HG03521 (cell line): ENCODE results near the gene PSMB2.

Source experiments
- ATAC-seq: cut with Tn5 transposase; IDR thresholded peaks from one replicate; pipeline ENCODE4 v1.9.1; 2021; ENCODE audit warnings: mild to moderate bottlenecking, moderate library complexity; ENCODE audit not compliant: unreplicated experiment

The PSMB2 gene

DNA sequence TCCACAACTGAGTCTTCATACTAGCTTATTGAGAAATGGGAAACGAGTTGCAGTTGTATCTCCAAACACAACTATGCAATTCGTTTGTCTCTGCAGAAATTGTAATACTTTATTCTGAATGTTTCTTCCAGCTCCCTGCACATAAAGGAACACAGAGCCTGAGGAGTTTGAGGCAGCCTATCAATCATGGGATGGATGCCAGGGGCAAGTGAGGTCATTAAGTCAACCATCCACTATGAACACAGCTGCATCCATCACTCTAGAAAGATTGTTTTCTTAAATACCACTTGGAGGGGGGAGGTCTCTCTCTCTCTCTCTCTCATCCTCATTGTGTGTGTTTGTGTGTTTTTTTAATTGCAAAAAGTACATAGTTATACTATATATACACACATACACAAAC lies 2.9 kb upstream of the PSMB2 start:
- ATAC-seq, result no peak

DNA sequence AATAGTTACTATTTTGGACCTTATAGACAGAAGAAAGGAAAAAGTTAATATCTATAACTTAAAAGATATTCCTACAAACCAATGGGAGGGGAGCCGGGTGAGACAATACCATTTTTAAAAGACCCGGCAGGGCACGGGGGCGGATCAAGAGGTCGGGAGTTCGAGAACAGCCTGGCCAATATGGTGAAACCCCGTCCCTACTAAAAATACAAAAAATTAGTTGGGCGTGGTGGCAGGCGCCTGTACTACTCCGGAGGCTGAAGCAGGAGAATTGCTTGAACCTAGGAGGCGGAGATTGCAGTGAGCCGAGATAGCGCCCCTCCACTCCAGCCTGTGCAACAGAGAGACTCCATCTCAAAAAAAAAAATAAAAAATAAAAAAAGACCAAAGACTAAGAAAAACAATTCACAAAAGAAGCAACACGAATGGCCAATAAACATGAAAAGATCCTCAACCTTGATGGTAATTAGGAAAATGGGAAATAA lies 1.2 kb upstream of the PSMB2 start:
- no peak for ATAC-seq

DNA sequence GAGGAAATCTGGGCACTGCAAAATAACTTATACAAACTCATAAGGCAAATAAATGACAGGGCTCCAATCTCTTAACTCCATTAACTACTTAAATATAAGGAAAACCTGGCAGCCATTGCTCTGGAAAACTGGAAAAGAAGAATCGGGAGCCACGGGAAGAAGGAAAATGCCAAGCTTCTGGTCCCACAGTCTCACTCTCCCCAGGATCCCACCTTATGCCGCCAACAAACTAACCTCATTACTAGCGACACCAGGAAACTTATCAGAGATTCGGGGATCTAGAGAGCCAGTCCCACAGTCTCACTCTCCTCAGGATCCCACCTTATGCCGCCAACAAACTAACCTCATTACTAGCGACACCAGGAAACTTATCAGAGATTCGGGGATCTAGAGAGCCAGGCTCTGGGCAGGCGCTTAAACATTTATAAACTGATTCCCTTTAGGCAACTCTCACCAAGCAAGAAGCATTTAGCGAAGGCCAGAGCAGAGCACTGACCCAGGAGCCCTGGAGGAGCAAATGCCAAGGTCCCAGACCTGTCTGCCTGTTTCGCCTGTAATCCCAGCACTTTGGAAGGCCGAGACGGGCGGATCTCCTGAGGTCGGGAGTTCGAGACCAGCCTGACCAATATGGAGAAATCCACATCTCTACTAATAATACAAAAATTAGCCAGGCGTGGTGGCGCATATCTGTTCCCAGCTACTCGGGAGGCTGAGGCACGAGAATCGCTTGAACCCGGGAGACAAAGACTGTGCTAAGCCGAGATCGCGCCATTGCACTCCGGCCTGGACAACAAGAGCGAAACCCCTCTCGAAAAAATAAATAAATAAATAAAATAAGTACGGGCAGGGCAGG lies 720 bp downstream of the PSMB2 start:
- ATAC-seq, result no peak

DNA sequence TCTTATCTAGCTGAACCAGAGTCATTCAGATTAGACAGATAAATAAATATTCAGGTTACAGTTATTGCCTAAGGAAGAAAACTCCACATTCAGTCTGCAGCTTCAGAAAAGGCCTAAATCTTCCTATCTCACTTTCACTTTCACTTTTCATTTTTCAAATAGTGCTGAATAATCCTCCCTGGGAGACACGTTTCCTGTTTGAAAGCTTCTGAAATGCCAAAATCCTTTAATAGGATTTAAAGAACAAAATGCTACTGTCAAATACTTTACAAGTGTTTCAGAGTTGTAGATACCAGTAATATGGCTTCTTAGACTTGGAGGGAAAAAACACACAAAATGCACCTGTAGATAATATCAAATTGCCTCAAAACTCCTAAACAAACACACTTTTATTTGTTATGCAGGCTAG lies 3.9 kb downstream of the PSMB2 start:
- no peak for ATAC-seq

DNA sequence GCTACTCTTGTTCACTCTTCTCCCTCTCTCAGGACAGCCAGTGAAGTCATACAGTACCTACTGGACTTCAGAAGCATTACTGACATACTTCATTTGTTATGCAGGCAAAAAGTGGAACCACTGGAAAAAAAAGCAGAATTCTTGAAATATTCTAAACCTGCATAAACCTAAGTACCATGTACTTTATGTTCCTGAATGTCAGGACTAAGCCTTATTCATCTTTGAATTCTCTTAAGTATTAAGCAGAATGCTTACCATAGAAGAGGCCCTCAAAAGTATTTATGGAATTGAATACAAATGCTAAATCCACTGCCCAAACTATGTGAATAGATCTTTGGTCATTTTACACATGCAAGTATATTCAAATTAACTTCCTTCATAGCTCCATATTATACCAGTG lies 7.8 kb downstream of the PSMB2 start:
- no peak for ATAC-seq

DNA sequence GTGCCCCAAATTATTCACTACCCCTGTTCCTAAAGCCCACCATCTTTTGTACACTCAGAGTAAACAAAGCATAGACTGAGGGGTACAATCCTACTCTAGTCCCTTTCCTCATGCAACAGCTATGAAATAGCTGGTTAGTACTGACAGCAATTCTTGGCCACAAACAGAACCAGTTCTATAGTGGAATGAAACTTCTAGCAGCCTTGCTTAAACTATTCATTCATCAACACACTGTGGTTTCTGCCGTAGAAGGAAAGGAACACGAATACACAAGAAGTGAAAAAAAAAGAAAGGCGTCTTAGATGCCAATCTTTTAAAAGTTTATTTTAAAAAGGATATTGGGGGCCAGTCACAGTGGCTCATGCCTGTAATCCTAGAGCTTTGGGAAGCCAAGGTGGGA lies 9.9 kb downstream of the PSMB2 start:
- no peak for ATAC-seq

DNA sequence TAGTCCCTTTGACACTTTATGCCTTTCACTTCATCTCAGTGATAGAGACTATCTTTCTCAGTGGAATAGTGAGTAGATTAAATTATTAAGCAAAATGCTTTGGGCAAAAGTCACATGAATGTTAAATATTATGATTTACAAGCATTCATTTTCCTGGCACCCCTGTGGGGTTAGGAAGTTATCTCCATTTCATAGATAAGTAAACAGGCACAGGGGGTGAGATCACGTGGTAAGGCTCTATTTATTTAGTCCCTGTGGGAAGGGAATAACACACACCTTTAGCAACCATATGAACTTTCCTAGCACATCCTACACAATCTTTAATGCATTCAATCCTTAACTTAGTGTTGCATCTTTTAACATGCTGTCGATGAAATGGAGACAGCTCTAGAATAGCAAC lies 12.3 kb downstream of the PSMB2 start:
- ATAC-seq, result no peak

DNA sequence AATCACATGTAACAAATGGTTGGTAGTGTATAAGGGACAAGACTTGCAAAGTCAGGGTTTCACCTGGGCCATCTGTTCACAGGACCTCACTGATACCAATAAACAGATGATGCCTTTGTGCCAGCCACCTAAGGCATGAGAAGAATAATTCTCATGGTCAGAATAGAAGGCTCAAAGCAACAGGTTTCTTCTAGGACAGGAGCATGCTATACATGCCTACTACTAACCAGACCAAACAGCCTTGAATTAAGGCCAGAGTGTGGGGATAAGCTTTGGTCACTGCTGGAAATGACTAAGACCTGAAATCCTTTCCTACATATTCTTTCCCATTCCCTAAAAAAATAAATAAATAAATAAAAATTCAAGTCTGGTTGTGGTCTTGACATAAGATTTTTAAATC lies 17.5 kb downstream of the PSMB2 start:
- ATAC-seq, result no peak

DNA sequence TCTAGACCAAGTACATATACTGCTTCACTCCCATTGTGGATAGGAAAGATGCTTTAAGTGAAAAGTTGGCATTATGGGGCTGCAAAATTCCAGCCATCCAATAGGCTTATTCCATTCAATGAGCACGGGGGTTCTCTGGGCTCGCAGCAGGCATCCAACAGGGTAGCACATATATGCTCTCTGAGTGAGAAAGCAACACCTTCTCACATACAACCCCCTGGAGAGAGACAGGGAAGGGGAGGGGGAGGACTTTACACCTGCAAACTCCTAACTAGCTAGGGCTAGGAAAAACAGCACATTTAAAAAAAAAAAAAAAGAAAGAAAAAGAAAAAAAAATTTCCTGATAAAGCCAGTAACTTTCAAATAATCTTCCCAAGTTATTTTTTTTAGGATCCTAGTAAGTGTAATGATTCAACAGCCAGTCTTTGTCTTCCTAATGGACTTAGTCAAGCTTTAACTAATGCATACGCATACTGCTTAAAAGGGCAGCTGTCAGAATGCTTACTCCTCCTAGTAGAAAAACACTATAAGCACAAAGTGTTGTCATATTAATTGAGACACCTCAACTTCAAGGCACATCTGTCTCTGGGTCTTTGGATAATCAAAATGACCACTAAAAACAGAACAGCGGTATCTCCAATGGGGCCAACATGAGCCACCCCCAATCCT lies 18.7 kb downstream of the PSMB2 start:
- no peak for ATAC-seq

DNA sequence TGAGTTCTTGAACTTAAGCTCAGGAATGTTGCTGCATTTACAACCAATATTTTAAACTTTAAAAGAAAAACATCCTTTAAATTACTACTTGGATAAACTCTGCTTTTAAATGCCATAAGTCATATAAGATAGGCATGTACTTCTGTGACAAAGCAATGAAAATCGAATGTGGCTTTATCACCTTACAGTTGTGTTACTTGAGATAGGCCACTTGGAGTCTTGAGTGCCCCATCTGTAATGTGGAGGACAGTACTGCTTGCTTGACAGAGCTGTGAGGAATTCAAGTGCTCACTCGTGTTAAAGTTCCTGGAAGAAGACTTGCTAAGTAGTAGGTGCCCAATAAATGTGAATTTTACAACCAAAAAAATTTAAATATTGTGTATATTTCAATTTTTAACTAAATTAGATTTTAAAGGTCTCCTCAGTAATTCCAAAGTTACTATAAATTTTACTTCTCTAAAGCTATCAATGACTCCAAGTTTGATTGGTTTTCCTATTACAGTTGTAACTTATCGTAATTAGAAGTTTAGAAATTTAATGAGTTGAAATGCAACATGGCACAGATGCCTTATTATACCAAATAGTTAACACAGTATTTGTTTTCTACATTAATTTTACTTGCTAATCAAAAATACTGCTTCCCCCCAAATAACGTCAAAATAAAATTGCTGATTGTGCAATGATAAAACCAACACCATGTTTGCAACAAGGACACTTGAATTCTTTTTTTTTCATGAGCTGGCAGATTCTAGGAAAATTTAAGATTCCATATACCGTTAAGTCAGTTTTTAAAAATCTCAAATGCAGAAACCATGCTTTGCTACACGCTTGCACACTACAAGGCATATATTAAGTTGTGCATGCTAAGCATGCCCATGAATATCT lies 21.8 kb downstream of the PSMB2 start:
- ATAC-seq, result no peak

DNA sequence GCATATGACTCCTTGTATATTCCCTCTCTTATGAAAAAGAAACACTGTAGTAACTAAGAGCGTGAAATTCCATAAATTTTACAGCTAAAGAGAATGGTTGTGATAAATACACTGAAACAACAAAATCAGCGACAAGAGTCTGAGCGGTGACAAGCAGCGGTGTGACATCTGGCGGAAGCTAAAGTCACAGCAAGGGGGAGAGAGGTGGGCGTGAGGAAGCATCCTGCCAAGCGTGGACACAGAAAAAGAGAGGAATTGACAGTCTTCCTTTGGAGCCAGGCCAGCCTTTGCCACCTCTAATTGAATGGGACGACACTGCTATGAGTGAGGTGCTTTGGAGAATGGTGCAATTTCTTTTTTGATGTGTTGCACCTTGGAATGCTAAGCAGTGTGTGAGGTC lies 25.9 kb downstream of the PSMB2 start:
- no peak for ATAC-seq

DNA sequence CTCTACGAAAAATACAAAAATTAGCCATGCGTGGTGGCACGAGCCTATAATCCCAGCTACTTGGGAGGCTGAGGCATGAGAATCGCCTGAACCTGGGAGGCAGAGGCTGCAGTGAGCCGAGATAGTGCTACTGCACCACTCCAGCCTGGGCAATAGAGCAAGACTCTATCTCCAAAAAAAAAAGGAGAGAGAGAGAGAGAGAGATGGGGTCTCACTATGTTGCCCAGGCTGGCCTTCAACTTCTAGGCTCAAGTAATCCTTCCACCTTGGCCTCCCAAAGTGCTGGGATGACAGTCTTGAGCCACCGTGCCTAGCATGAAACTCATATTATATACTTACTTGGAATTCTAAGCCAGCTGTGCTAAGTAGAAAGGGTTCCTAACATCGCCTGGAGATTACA lies 29.7 kb downstream of the PSMB2 start:
- no peak for ATAC-seq

DNA sequence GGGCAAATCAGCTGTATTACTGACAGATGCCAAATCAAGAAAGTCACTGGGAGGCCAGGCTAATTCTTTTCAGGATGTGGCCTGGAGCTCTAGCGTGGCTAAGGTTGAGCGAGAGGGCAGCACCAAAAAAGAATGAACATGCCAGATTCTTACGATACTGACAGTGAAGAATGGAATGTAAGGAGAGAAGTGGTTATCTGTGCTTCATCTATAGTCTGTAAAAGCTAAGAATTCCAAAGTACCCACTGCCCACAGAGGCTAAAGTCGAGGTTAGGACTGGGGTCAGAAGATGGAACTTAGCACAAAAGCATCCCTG lies 35.5 kb downstream of the PSMB2 start:
- no peak for ATAC-seq

DNA sequence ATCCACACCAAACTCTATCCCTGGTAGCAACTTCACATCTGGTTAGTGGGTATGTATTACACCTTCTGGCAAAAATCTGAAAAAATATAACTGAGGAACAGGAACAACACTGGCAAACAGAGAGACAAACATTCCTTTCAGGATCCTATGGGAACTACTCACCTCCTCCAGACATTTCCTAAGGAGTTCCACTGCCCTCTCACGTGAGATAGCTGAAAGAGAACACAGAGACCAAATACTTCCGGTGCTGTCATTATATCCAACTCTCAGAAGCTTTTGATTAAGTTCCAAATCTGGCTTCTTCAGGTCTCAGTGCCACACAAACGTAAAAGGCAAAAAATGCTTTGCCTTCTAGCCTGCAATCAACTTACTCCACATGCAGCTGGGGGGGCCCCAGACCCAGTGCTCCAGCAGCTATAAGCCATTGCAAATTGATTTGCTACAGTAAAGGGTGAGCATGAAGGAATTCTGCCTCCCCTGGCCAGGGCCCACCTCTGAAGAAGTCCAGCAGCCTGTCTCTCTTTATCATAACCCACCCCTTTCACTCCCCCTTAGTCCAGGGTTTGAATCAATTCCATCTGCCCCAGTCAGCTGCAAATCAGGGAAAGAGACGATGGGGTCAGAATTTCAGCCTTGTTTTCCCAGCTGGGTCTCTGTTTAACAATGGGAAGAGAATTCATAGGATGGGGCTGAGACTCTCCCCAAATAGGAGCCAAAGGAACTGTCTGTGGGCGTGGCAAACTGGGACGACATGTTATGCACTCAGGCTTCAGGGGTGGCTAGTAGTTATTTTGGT lies 36.1 kb downstream of the PSMB2 start:
- no peak for ATAC-seq

DNA sequence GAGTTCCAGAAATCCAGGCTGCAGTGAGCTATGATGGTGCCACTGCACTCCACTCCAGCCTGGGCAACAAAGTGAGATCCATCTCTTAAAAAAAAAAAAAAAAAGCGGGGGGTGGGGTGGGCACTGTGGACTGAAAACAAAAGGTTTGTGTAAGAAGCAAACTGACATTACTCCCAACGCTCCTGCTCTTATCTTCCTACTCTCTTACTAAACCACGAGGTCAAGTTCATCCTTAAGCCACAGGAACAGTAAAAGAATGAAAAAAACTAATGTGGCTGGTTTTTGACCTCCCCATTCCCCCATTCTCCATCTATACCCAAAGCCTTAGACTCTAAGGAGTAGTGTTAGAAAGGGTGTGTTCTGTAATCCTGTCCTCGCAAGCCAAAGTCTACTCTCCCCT lies 37.4 kb downstream of the PSMB2 start:
- no peak for ATAC-seq

DNA sequence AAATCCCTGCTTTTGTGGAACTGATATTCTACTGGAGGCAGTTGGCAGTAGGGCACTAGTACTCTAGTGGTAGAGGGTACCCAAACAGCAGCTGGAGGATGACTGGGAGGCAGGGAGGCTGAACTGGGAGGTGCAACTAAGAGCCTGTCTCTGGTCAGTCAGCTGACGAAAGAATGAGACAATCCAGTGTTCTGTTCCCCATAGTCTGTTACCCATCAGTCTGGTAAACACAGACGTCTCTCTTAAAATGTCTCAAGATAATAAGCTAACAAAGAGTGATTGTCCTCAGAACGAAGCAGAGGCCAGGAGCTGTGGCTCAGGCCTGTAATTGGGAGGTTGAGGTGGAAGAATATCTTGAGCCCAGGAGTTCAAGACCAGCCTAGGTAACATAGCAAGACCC lies 37.9 kb downstream of the PSMB2 start:
- no peak for ATAC-seq

DNA sequence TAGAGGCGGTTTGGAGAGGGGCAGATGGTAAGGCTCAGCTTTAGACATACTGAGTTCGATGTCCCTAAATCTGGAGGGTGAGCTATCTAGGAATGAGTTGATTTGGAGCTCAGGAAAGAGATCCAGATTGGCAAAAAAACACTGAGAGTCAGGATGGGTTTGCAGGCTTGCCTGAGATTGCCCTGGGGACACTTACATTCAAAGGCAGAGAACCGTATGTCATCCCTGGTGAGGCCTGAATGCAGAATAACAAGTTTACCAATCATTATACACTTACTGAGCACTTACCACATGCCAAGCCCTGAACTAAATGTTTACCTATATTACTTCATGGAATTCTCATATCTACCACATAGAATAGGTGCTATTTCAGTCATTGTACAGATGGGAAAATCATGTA lies 40.7 kb downstream of the PSMB2 start:
- no peak for ATAC-seq

DNA sequence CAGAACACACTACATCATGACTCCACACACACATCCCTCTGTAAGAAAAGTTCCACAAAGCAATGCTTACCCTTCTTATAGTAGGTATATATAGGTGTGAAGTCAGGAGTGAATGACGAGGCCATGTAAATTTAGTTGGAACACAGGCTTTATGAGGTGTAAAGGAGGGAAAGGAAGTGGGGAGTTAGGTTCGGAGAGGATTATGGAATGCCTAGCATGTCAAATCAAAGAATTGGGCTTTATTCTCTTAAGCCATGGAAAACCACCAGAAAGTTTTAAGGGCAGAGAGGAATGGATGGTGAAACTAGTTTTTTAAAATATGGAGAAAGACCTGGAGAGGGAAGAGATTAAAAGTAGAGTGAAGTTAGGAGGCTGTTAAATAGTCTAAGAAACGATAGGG lies 41.9 kb downstream of the PSMB2 start:
- no peak for ATAC-seq

DNA sequence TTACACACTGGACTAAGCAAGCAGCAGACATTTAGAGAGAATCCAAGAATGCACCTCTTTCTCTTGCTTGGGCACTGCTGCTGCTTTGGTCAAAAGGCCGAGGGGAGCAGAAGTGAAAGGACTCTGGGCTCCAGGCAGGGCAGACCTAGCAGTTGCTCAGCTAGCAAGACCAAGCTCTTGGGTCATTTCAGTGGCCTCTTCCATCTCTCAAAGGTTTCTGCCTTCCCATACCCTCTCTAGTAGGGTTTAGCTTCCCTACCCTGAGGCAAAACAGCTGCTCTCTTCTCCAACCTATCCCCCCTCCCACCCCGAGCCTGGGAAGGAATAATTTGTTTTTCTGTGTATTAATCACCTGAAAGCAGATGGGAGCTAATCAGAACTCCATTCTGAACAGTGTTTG lies 42.4 kb downstream of the PSMB2 start:
- no peak for ATAC-seq

DNA sequence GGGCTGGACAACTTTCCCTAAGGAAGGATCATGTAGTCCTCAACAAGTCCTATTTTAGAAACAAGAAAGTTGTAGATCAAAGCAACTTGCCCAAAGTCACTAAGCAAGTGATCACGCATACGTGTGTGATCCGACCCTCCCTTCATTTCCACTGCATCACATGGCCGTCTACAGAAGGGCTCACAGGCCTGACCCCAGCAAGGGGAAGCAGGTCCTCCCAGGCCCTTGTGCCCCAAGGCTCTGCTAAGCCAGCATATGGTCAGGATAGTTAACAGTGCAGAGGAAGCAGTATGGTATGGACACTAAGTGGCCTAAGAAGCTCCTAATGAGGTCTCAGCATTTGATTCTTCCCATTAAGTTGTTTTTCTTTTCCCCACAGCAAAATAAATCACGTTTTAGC lies 43.5 kb downstream of the PSMB2 start:
- no peak for ATAC-seq

DNA sequence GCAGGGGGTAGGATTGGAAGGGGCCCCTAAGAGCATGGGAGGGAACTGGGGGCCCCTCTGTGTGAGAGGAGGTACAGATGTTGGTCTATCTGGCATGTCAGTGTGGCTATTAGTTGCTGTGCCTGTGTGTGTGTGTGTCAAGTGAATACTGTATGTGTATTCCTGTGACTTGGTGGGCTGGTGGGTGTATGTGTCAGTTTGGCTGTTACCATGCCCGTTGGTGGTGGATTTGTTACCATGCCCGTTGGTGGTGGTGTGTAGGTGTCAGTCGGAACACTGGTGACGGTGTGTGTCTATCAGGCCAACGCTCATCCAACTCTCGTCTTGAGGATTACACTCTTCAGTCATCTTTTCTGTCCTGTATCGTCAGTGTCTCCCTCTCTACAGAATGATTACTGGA lies 45.6 kb downstream of the PSMB2 start:
- no peak for ATAC-seq
